PC-9 (cell line): ENCODE measurements around the gene UBXN6.

Experiments
- CTCF ChIP-seq: fragments of 200-600 bp; sonication (generic); conservative IDR thresholded peaks from 2 replicates; pipeline ENCODE4 v1.6.1; 2017; ENCODE audit warnings: mixed run types, antibody characterized with exemption, mild to moderate bottlenecking, moderate library complexity
- EZH2 ChIP-seq: fragments of 200-600 bp; sonication (generic); IDR thresholded peaks from 2 replicates; pipeline ENCODE4 v1.8.0; 2017; ENCODE audit warnings: antibody characterized with exemption, low read depth

GRCh38 chr19:4464815-4465581 is 7.4 kb upstream of the UBXN6 start:
- TF ChIP-seq CTCF (no peak), EZH2 (no peak)
